ENCODE measurements around the gene CNTNAP1. TPM values are rescaled to one million over a fixed set of nuclear protein-coding genes. Genes with fewer than 3 reads are reported as not detected.
"Not testable (repeated sequence)": the region's sequence is repeated elsewhere in the genome, so short reads cannot be mapped to it uniquely, and the experiment has no call there.

CNTNAP1 gene
- 1 to 10 TPM in 1 of 2 donors, under 1 TPM in 1; 0.61 to 2.8 TPM for total RNA-seq

DNA sequence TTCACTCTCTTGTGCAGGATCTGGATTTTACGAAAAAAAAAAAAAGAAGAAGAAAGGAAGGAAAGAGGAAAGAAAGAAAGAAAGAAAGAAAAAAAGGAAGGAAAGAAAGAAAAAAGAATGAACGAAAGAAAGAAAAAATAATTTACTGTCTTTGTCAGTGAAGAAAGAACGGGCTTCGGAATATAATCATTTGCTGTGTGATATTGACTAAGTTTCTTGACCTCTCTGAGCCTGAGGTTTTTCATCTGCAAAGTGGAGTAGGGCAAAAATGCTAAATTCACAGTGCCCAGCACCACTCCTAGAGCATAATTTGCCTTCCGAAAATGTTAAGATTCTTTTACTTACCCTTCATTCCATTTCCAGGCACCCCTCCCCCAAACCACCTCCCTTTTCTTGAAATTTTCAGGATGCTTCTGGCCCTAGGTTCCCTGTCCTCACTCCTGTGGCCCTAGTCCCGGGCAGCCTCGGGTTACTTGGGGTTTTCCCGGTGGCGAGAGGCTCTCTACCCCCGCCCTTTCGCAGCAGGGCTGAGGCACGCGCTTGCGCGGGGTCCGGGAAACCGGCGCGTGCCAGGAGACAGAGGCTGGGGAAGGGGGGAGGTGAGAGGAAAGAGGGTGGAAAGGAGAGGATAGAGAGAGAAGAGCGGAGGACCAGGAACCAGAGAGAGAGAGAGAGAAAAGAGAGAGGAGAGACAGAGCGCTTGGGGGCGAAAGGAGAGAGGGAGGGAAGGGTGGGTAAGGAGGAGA is at the start of gene CNTNAP1:
CNTNAP1 (plus strand) TSS at position 556 of the 746 bp plus-strand sequence. CDS start 299 bp downstream, outside the sequence.
- peak within 1 kb of the TSS; percentile 87 for H3K4me3 Mint-ChIP-seq
- peak; percentile 15 for ATAC-seq (replicated peaks)
- no peaks in the 10 kb centered on the region for H3K36me3 Mint-ChIP-seq (ENCODE audit: low read depth)
- H3K9me3 Mint-ChIP-seq, result no peaks in the 10 kb centered on the region
- H3K4me1 Mint-ChIP-seq, result peaks cover 21% of the 10 kb centered on the region
- H3K27me3 Mint-ChIP-seq, result peaks cover 14% of the 10 kb centered on the region
- H3K27ac Mint-ChIP-seq, result peak within 1 kb of the TSS; percentile 38

DNA sequence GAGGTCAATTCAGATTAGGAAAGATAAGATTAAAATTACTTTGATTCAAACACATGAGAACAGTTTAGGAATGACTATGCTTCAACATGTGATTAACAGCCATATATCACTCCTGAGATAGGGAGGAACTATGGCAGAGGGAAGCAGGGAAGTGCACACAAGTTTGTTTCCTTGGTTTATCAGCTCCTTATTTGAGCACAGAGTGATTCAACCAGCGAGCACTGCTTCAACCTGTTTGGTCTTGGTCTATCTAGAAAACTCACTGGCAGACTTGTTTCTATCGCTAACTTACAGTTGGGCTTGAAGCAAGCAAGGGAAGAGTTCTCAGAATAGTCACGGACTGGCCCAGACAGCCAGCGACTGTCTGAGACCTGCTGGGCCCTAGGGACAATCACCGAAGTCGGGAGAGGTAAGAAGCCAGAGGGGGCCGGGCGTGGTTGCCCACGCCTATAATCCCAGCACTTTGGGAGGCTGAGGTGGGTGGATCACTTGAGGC is 49.3 kb upstream of the CNTNAP1 start:
- Mint-ChIP-seq H3K36me3 (ENCODE audit: low read depth) (no peaks in the 10 kb centered on the region), H3K4me3 (no peak overlapping the region), H3K27ac (no peak overlapping the region), H3K9me3 (no peaks in the 10 kb centered on the region), H3K4me1 (no peaks in the 10 kb centered on the region), H3K27me3 (no peaks in the 10 kb centered on the region)
- ATAC-seq (replicated peaks), result no peak

DNA sequence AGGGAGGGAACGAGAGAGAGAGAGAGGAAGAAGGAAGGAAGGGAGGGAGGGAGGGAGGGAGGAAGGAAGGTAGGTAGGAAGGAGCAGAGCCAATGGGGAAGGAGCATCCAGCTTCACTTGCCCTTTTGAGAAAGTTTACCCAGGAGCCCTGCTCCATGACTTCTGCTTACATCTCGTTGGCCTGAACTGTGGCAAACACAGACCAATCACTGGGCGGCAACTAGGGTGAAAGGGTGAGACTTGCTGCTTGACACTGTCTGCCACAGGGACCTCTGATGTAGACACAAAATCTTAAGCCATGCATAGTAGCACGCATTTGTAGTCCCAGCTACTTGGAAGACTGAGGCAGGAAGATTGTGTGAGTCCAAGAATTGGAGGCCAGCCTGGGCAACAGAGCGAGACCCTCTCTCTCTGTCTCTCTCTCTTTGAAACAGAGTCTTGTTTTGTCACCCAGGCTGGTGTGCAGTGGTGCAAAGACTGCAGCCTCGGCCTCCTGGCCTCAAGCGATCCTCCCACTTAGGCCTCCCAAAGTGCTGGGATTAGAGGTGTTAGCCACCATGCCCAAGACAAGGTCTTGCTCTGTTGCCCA is 42.7 kb upstream of the CNTNAP1 start:
- H3K9me3 Mint-ChIP-seq, result no peaks in the 10 kb centered on the region
- H3K4me1 Mint-ChIP-seq, result no peaks in the 10 kb centered on the region
- H3K27me3 Mint-ChIP-seq, result peaks cover 9% of the 10 kb centered on the region
- no peak for ATAC-seq (replicated peaks)
- H3K4me3 Mint-ChIP-seq, result no peak overlapping the region
- H3K27ac Mint-ChIP-seq, result no peak overlapping the region
- H3K36me3 Mint-ChIP-seq (ENCODE audit: low read depth), result no peaks in the 10 kb centered on the region

- Mint-ChIP-seq H3K4me1 (no peaks in the 10 kb centered on the region), H3K4me3 (no peak overlapping the region), H3K27me3 (peaks cover 9% of the 10 kb centered on the region), H3K27ac (no peak overlapping the region), H3K9me3 (no peaks in the 10 kb centered on the region), H3K36me3 (ENCODE audit: low read depth) (no peaks in the 10 kb centered on the region)
- no peak for ATAC-seq (replicated peaks)
These were observed 42.2 kb upstream of the CNTNAP1 start for GRCh38 chr17:42640121-42640520.

- Mint-ChIP-seq H3K27me3 (peaks cover 13% of the 10 kb centered on the region), H3K4me1 (no peaks in the 10 kb centered on the region), H3K27ac (no peak overlapping the region), H3K36me3 (ENCODE audit: low read depth) (no peaks in the 10 kb centered on the region), H3K9me3 (no peaks in the 10 kb centered on the region), H3K4me3 (no peak overlapping the region)
- no peak for ATAC-seq (replicated peaks)
These were observed 40.0 kb upstream of the CNTNAP1 start for GRCh38 chr17:42642336-42642735.

- peaks cover 4% of the 10 kb centered on the region for H3K4me1 Mint-ChIP-seq
- H3K27me3 Mint-ChIP-seq, result peaks cover 9% of the 10 kb centered on the region
- H3K4me3 Mint-ChIP-seq, result no peak overlapping the region
- H3K36me3 Mint-ChIP-seq (ENCODE audit: low read depth), result no peaks in the 10 kb centered on the region
- no peak overlapping the region for H3K27ac Mint-ChIP-seq
- no peaks in the 10 kb centered on the region for H3K9me3 Mint-ChIP-seq
- peak; percentile 21 for ATAC-seq (replicated peaks)
These were observed 34.6 kb upstream of the CNTNAP1 start for GRCh38 chr17:42647778-42648177.

GRCh38 chr17:42651392-42651791 is 30.9 kb upstream of the CNTNAP1 start:
- ATAC-seq (replicated peaks), result no peak
- Mint-ChIP-seq H3K27ac (no peak overlapping the region), H3K27me3 (peaks cover 8% of the 10 kb centered on the region), H3K4me3 (no peak overlapping the region), H3K36me3 (ENCODE audit: low read depth) (no peaks in the 10 kb centered on the region), H3K9me3 (no peaks in the 10 kb centered on the region), H3K4me1 (peaks cover 14% of the 10 kb centered on the region)

DNA sequence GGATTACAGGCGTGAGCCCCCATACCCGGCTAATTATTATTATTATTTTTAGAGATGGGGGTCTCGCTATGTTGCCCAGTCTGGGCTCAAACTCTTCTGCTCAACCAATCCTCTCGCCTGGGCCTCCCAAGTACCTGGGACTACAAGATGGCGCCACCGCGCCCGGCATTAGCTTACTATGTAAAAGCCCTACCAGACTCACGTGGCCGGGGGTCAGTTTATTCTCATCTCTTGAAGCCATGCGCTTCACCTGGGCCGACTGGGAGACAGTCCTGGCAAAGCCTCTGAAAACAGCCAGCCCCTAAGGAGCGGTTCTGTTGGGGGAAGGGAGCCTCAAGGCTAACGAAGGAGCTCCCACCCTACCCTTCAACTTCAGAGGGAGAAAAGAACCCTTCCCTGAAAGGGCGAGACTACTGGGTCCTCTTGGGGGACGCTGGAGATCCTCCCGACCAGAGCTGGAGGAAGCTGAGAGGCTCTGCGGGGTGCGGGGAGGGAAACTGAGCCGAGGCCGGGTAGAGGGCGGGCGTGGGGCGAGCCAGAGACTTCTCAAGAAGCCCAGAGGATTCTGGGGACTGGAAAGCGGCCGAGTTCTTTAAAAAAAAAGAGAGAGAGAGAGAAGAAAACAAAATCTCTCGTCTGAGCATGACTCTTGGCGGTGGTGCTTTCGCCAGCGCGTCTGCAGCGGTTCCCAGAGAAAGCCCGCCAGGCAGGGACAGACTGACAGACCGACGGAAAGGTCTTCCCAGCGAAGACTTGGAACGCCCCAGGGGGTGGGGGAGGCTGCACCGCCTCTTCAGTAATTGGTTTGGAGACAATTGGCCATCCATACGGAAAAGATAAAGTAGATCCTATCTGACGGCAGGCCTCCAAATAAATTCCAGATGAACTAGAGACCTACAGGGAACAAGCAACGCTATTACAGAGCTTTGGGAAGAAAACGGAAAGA is 28.9 kb upstream of the CNTNAP1 start:
- H3K27me3 Mint-ChIP-seq, result peaks cover 8% of the 10 kb centered on the region
- no peak for ATAC-seq (replicated peaks)
- no peak overlapping the region for H3K4me3 Mint-ChIP-seq
- peaks cover 20% of the 10 kb centered on the region for H3K4me1 Mint-ChIP-seq
- no peaks in the 10 kb centered on the region for H3K9me3 Mint-ChIP-seq
- no peaks in the 10 kb centered on the region for H3K36me3 Mint-ChIP-seq (ENCODE audit: low read depth)
- no peak overlapping the region for H3K27ac Mint-ChIP-seq

- H3K4me1 Mint-ChIP-seq, result peaks cover 20% of the 10 kb centered on the region
These were observed 26.8 kb upstream of the CNTNAP1 start for GRCh38 chr17:42655528-42655927.

GRCh38 chr17:42657824-42658588 is 24.3 kb upstream of the CNTNAP1 start:
- no peak for ATAC-seq (replicated peaks)
- H3K4me1 Mint-ChIP-seq, result peaks cover 16% of the 10 kb centered on the region
- peak overlapping the region; percentile 90 for H3K27ac Mint-ChIP-seq
- peaks cover 4% of the 10 kb centered on the region for H3K27me3 Mint-ChIP-seq
- H3K4me3 Mint-ChIP-seq, result peak overlapping the region; percentile 90
- no peaks in the 10 kb centered on the region for H3K36me3 Mint-ChIP-seq (ENCODE audit: low read depth)
- H3K9me3 Mint-ChIP-seq, result no peaks in the 10 kb centered on the region

More at GRCh38 chr17:42655528-42655927, 26.8 kb upstream of the CNTNAP1 start:
- no peaks in the 10 kb centered on the region for H3K36me3 Mint-ChIP-seq (ENCODE audit: low read depth)
- H3K27me3 Mint-ChIP-seq, result peaks cover 8% of the 10 kb centered on the region
- no peak for ATAC-seq (replicated peaks)
- H3K27ac Mint-ChIP-seq, result no peak overlapping the region
- no peaks in the 10 kb centered on the region for H3K9me3 Mint-ChIP-seq
- peak overlapping the region; percentile 12 for H3K4me3 Mint-ChIP-seq

- Mint-ChIP-seq H3K27me3 (no peaks in the 10 kb centered on the region), H3K4me1 (peaks cover 16% of the 10 kb centered on the region), H3K27ac (peak within 1 kb of the TSS; percentile 90), H3K36me3 (ENCODE audit: low read depth) (peaks cover 2% of the 10 kb centered on the region), H3K9me3 (no peaks in the 10 kb centered on the region), H3K4me3 (peak within 1 kb of the TSS; percentile 90)
- peak; percentile 77 for ATAC-seq (replicated peaks)
These were observed 23.0 kb upstream of the CNTNAP1 start, which contains the start of gene TUBG2 for GRCh38 chr17:42659079-42659931. TUBG2 (plus strand) TSS chr17:42659284; CDS start chr17:42659504, 220 bp downstream.

DNA sequence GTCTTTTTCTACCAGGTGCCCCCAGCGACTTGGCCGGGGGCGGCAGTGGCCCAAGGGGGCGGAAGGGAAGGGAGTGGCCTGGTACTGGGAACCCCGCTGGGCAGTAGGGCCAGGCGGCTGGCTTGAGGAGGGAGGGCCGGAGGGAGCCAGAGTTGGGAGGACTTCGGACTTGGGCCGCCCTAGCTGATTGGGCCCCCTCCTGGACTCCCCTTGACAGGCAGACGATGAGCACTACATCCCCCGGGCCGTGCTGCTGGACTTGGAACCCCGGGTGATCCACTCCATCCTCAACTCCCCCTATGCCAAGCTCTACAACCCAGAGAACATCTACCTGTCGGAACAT is 22.4 kb upstream of the CNTNAP1 start:
- H3K9me3 Mint-ChIP-seq; H3K27me3 Mint-ChIP-seq; H3K36me3 Mint-ChIP-seq (ENCODE audit: low read depth); ATAC-seq (replicated peaks); H3K27ac Mint-ChIP-seq: not testable (repeated sequence)
- peak overlapping the region; percentile 90 for H3K4me3 Mint-ChIP-seq
- H3K4me1 Mint-ChIP-seq, result peaks cover 16% of the 10 kb centered on the region

DNA sequence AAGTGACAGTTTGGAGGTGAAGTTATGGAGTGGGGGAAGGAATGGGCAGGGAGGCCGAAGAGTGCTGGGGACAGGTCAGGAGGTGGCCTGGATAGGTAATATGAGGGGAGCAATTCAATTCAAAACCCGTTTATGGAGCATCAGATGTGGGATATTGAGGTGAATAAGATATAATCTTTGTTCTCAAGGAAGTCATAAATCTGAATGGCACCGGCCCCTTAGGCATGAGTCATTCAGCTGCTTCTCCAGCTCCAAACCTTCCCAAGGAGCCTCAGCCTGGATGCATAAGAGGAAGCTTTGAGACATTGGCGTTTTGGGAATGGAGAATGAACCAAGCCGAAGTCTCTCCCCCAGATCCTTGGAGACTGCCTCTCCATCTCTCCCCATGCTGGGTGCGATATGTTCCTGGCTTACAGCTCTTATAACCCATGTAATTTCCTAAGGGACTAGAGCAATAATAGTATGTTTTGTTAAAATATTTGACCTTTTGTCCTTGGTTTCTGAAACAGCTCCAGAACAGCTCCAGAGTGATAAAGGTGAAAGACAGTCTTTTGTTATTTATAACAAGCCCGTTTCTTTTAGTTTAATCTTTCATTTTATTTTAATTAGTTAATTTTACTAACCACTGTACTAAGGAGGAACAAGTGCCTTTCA is 21.5 kb upstream of the CNTNAP1 start:
- ATAC-seq (replicated peaks), result no peak
- Mint-ChIP-seq H3K4me3 (no peak overlapping the region), H3K4me1 (peaks cover 10% of the 10 kb centered on the region), H3K27me3 (no peaks in the 10 kb centered on the region), H3K27ac (no peak overlapping the region), H3K36me3 (ENCODE audit: low read depth) (peaks cover 12% of the 10 kb centered on the region), H3K9me3 (no peaks in the 10 kb centered on the region)

All from activated T-helper 17 cell treated with anti-CD3 and anti-CD28 coated beads, Interleukin-2, amount 50 U/mL, for 72 hours (primary cell).